C4-2B (cell line): Measurements from ENCODE around the gene STK40.

Source experiments
- H3K27ac ChIP-seq: fragments of 450-650 bp; 2 replicates; pipeline ENCODE4 v1.5.1; 2017
- ZFX ChIP-seq: fragments of 450-650 bp; IDR thresholded peaks from 2 replicates; pipeline ENCODE4 v1.6.1; 2017
- TF ChIP-seq, protein P1 (sequence below): fragments of 450-650 bp; conservative IDR thresholded peaks from 2 replicates; pipeline ENCODE4 v1.5.1; 2017; ENCODE audit warnings: mild to moderate bottlenecking

Gene STK40

DNA sequence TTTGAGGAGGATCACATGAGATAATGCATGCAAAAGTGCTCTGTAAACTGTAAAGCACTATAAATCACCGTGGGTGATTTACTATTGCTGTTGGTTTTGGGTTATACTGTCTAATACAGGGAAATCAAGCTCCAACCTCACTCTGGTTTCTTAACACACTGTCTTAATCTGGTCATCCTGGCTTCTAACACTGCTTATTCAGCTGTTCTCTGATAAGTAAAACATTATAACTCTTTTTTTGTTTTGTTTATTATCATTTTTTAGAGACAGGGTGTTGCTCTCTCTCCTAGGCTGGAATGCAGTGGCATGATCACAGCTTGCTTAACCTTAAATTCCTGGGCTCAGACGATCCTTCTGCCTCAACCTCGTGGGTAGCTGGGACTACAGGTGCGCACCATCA lies 33.8 kb upstream of the STK40 start:
- no peak overlapping the region for H3K27ac ChIP-seq
- TF ChIP-seq, protein P1, sequence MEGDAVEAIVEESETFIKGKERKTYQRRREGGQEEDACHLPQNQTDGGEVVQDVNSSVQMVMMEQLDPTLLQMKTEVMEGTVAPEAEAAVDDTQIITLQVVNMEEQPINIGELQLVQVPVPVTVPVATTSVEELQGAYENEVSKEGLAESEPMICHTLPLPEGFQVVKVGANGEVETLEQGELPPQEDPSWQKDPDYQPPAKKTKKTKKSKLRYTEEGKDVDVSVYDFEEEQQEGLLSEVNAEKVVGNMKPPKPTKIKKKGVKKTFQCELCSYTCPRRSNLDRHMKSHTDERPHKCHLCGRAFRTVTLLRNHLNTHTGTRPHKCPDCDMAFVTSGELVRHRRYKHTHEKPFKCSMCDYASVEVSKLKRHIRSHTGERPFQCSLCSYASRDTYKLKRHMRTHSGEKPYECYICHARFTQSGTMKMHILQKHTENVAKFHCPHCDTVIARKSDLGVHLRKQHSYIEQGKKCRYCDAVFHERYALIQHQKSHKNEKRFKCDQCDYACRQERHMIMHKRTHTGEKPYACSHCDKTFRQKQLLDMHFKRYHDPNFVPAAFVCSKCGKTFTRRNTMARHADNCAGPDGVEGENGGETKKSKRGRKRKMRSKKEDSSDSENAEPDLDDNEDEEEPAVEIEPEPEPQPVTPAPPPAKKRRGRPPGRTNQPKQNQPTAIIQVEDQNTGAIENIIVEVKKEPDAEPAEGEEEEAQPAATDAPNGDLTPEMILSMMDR: no peak

DNA sequence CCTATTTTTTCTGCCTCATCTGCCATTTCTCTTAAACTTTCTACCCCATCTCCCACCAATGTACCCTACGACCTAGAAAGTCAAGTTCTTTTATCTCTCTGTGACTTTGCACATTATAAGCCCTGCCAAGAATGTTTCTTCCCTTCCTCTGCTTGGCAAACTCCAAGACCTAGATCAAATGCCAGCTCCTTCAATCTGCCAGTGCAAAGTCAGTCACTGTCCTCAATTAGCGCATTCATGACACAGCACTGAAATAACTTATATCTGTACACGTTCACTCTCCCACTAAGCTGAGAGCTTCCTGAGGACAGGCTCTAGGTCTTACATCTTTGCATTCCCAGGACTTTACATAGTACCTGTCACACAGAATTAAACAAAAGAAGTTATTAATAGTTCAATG lies 33.4 kb upstream of the STK40 start:
- no peak overlapping the region for H3K27ac ChIP-seq
- TF ChIP-seq, protein P1: no peak
- no peak for TF ChIP-seq ZFX

DNA sequence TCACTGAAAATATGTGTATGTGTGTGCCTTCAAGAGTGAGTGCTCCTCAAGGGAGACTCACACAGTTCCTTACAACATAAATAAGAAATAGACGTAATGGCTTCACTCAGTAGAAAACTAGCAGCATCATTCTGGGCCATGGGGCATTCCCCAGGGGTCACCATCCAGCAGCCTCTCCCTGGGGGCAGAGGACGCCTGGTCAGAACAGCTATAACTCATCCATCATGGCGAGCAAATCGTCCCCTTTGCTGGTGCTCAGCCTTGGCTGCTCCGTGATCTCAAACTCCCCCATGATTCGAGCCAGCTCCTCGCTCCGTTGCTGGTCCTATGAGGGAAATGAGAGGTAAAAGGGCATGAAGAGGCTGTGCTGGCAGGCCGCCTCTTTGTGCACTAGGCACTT lies 32.2 kb upstream of the STK40 start:
- TF ChIP-seq ZFX: no peak
- TF ChIP-seq, protein P1: no peak
- H3K27ac ChIP-seq: no peak overlapping the region

DNA sequence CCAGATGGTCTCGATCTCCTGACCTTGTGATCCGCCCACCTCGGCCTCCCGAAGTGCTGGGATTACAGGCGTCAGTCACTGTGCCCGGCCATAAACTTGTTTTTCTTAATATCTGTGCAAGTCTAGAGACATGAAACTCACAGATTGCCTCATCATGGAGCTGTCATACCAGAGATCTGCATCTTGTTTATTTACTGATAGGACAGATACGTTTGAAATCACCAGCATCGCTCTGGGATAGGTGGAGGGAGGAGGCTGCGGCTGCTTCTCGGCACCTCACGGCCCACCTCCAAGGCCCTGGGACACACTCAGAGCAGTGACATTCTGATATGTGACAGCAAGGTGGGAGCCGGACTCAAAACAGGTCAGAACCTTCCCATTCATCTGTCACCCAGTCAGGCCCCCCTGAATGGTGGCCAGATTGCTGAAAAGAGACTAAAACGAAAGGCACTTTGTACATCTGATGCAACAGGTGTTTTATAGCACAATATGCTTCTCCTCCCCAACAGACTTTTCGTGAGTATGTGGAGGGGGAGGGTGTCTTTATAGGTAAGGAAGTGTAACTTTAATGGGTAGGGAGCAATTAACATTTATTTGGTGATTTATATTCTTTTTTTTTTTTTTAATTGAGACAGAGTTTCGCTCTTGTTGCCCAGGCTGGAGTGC lies 30.1 kb upstream of the STK40 start:
- no peak overlapping the region for H3K27ac ChIP-seq
- TF ChIP-seq, protein P1: no peak
- TF ChIP-seq ZFX: no peak

DNA sequence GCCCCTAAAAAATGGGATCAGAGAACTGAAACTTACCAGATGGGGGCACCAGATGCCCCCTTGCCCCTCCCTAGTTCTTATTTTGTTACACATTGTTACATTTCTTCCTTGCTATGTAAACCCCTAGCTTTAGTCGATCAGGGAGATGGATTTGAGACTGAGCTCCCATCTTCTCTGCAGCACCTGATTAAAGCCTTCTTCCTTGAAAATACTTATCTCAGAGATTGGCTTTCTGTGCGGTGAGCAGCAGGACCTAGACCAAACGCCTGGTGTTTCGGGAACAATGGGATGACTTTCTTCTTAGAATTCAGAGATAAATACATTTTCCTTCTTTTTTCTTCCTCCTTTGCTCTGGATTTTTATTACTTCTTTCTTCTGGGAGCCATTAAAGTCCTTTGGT lies 28.7 kb upstream of the STK40 start:
- no peak overlapping the region for H3K27ac ChIP-seq
- TF ChIP-seq, protein P1: no peak

DNA sequence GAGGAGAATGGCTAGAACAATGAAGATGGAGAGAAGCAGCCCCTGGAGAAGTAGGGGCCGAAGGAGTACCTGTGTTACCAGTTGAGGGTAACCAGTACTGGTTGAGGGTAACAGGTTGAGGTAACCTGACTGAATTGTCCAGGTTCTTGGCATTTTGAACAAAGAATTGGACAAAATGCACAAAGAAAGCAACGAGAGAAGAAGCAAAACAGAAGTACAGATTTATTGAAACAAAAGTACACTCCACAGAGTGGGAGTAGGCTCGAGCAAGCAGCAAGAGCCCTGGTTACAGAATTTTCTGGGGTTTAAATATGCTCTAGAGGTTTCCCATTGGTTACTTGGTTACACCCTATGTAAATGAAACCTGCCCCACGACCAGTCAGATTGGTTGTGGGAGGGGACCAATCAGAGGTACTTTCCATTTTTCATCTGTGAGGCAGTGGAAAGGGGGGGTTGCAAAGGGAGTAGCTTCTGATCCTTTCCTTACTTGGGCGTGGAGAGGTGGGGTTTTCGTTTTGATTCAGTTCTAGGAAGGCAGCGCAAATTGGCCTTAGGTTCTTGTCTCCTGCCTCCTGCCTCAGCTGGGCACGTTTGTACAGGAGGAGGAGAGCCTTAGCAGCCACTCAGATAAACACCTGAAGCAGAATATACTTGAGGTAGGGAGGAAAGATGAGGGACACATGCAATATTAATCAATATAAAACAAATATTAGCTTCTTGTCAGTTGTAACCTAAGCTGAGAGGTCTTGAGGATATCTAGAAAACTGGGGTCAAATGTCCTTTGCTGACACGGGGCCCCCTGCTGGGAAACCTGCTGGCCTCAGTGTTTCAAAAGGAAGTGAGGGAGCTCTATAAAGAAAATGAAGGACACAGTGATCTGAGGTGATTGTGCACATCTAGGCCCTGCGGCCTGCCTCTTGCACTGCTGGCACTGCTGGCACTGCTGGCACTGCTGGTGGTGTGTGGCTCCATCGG lies 26.2 kb upstream of the STK40 start:
- no peak for TF ChIP-seq ZFX
- TF ChIP-seq, protein P1: no peak
- peak overlapping the region; percentile 1; the same call in 1 of the 2 replicates for H3K27ac ChIP-seq

DNA sequence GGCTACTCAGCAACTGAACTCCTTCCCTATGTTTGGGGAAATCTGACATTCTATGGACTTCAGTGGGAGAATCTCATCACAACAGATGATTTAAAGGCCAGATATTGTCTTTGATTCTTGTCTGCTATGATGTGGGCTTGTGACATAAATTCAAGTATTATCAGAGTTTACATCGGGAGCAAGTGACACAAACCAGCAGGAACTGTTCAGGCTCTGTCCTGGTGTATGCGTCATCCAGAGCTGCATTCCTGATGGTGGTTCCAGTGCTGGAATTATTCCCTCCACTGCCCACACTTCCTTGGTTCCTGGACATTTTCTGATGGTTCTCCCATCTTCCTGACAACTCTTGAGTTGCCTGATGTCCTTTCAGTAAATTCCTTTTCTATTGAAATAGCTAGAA lies 22.8 kb upstream of the STK40 start:
- no peak overlapping the region for H3K27ac ChIP-seq
- TF ChIP-seq, protein P1: no peak
